Measurements from ENCODE around the gene RBMS1. TPM values are rescaled to one million over a fixed set of nuclear protein-coding genes. Genes with fewer than 3 reads are reported as not detected.

The RBMS1 gene
- total and polyA plus RNA-seq, 2 donors (not counting 1 experiment from before 2014, with no cell fraction given), result 18.0 to 36.7 TPM

DNA sequence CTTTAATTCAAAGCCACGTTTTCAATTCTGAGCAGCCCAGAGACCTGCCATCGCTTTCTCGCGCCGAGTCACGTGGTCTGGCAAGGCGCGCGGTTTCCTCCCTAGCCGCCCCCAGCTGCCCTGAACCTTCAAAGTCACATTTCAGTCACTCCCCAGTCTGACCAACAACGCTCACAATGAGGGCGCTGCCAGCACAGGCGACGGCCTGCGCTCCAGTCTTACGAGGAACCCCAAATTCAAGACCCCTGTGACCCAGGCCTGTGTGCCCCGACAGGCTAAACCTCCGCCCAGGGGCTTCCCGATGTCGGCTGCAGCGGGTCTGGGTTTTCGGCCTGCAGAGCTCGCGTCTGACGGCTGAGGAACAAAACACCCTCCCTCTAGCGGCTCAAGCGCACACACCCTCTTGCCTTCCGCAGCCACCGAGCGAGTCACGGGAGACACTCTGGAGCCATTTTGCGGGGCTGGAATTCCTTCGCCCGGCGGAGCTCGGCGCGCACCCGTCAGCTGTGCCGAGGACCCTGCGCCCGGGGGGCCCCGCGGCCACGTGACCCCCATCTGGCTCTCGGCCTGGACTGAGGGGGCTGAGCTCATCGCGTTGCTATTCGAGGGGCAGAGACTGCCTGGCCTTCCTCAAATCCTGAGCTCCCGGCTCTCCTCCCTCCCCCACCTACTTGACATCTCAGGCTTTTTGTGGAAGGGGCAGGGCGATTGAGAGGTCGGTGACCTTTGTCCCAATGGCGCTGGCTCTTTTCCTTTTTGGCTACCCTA is 223.6 kb downstream of the RBMS1 start:
- peak overlapping the region; percentile 68 for H3K9ac ChIP-seq (ENCODE audit: low read length)
- 3% methylated on average over 49 of the region's 53 CpGs for WGBS (ENCODE audit: insufficient coverage)
- no peaks in the 10 kb centered on the region for H4K20me1 ChIP-seq (ENCODE audit: control insufficient read depth, insufficient read depth, low read length, poor library complexity, severe bottlenecking)
- no peaks in the 10 kb centered on the region for H3K9me3 Mint-ChIP-seq (ENCODE audit: insufficient read depth)
- TF ChIP-seq, protein P1, sequence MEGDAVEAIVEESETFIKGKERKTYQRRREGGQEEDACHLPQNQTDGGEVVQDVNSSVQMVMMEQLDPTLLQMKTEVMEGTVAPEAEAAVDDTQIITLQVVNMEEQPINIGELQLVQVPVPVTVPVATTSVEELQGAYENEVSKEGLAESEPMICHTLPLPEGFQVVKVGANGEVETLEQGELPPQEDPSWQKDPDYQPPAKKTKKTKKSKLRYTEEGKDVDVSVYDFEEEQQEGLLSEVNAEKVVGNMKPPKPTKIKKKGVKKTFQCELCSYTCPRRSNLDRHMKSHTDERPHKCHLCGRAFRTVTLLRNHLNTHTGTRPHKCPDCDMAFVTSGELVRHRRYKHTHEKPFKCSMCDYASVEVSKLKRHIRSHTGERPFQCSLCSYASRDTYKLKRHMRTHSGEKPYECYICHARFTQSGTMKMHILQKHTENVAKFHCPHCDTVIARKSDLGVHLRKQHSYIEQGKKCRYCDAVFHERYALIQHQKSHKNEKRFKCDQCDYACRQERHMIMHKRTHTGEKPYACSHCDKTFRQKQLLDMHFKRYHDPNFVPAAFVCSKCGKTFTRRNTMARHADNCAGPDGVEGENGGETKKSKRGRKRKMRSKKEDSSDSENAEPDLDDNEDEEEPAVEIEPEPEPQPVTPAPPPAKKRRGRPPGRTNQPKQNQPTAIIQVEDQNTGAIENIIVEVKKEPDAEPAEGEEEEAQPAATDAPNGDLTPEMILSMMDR (IDR thresholded peaks at IDR 0.05), result peak; percentile 71
- no peak for TF ChIP-seq EZH2 (IDR thresholded peaks at IDR 0.05; ENCODE audit: borderline replicate concordance, insufficient read depth, low read depth, low read length, poor library complexity, severe bottlenecking)
- peaks cover 13% of the 10 kb centered on the region for H3K4me1 Mint-ChIP-seq
- peaks cover 6% of the 10 kb centered on the region for H3K27me3 Mint-ChIP-seq
- DNase-seq (peak; percentile 85), ATAC-seq (ENCODE audit: low read depth) (peak; percentile 95)
- peak overlapping the region; percentile 93 for H3K4me3 Mint-ChIP-seq
- H3K4me3 ChIP-seq (ENCODE audit: control extremely low read depth in 1 of 5, extremely low read depth in 1 of 5, insufficient read depth in 1 of 5, low read depth in 2 of 5, low read length in 4 of 5), result peak overlapping the region in 4 of 5 experiments; percentile 44 to 75 (median 58)
- POLR2A ChIA-PET, result no interaction called here
- H3K9me3 ChIP-seq (ENCODE audit: control extremely low read depth in 1 of 3, control insufficient read depth in 2 of 3, insufficient read depth in 1 of 3, low read length in 2 of 3), result no peaks in the 10 kb centered on the region
- H2AFZ ChIP-seq (ENCODE audit: insufficient read depth, low read depth, low read length, poor library complexity, severe bottlenecking), result peak overlapping the region; percentile 96
- H3K36me3 ChIP-seq (replicated peaks in 1 of 2; ENCODE audit: control extremely low read depth in 1 of 2, control insufficient read depth in 1 of 2, extremely low read depth in 1 of 2, insufficient read depth in 2 of 2, low read length in 1 of 2), result peaks cover 4 to 7% of the 10 kb centered on the region in 2 experiments
- intact Hi-C loops (cut with micrococcal nuclease), result loop anchor here (5.0 kb wide), 1 partner anchor 137 kb away; no protein-coding TSS in a partner anchor
- H3K4me1 ChIP-seq (ENCODE audit: control insufficient read depth in 2 of 2, insufficient read depth in 2 of 2, low read length in 2 of 2), result peaks cover 6 to 15% of the 10 kb centered on the region in 2 donors
- H3K27ac Mint-ChIP-seq, result peak overlapping the region; percentile 78
- CTCF ChIA-PET, result interaction anchor here (0.6 to 2.6 kb wide), 19 partner anchors 13 to 1370 kb away, joined by 3 to 26 read pairs (median 4); no protein-coding TSS in a partner anchor
- no peaks in the 10 kb centered on the region for H3K79me2 ChIP-seq (ENCODE audit: control insufficient read depth, insufficient read depth, low read length)
- peak overlapping the region in 1 of 2 donors; percentile 64 for H3K27ac ChIP-seq (ENCODE audit: low read length in 2 of 2)
- H3K4me2 ChIP-seq (replicated peaks; ENCODE audit: low read depth, low read length, poor library complexity, severe bottlenecking), result peak overlapping the region; percentile 89
- no peaks in the 10 kb centered on the region for H3K27me3 ChIP-seq (replicated peaks in 1 of 4; ENCODE audit: control extremely low read depth in 1 of 4, control insufficient read depth in 3 of 4, insufficient read depth in 4 of 4, low read length in 3 of 4)

DNA sequence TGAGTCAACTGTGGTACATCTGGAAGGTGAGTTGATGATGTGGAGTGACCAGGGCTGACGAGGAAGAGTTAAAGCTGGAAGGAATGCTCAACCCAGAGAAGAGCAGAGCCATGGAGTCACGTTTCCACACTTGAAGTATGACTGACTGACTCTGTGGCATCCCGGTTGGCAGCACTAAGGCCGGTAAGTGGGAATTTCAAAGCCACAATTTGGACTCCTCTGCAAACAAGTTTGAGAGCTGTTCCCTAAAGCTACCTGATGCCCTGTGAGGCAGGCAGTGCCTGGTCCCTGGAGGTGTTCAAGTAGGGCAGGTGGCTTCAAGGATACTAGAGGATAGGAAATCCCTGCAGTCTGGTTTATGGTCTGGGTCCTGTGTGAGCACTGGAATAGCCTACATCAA is 224.2 kb downstream of the RBMS1 start:
- H4K20me1 ChIP-seq (ENCODE audit: control insufficient read depth, insufficient read depth, low read length, poor library complexity, severe bottlenecking), result no peaks in the 10 kb centered on the region
- no peaks in the 10 kb centered on the region for H3K9me3 ChIP-seq (ENCODE audit: control extremely low read depth in 1 of 3, control insufficient read depth in 2 of 3, insufficient read depth in 1 of 3, low read length in 2 of 3)
- H3K4me3 Mint-ChIP-seq, result peak overlapping the region; percentile 93
- peaks cover 0 to 3% of the 10 kb centered on the region in 2 experiments for H3K36me3 ChIP-seq (replicated peaks in 1 of 2; ENCODE audit: control extremely low read depth in 1 of 2, control insufficient read depth in 1 of 2, extremely low read depth in 1 of 2, insufficient read depth in 2 of 2, low read length in 1 of 2)
- peak; percentile 6 for ATAC-seq (ENCODE audit: low read depth)
- H3K27ac Mint-ChIP-seq, result peak overlapping the region; percentile 78
- H3K9ac ChIP-seq (ENCODE audit: low read length), result peak overlapping the region; percentile 68
- TF ChIP-seq, protein P1 (IDR thresholded peaks at IDR 0.05), result no peak
- no peak for TF ChIP-seq EZH2 (IDR thresholded peaks at IDR 0.05; ENCODE audit: borderline replicate concordance, insufficient read depth, low read depth, low read length, poor library complexity, severe bottlenecking)
- no peaks in the 10 kb centered on the region for H3K27me3 ChIP-seq (replicated peaks in 1 of 4; ENCODE audit: control extremely low read depth in 1 of 4, control insufficient read depth in 3 of 4, insufficient read depth in 4 of 4, low read length in 3 of 4)
- 93% methylated on average over 4 of the region's 4 CpGs for WGBS (ENCODE audit: insufficient coverage)
- ChIA-PET CTCF (interaction anchor here (0.7 to 2.6 kb wide), 10 partner anchors 14 to 1369 kb away, joined by 3 to 26 read pairs (median 5); no protein-coding TSS in a partner anchor), POLR2A (no interaction called here)
- H3K79me2 ChIP-seq (ENCODE audit: control insufficient read depth, insufficient read depth, low read length), result no peaks in the 10 kb centered on the region
- H2AFZ ChIP-seq (ENCODE audit: insufficient read depth, low read depth, low read length, poor library complexity, severe bottlenecking), result peak overlapping the region; percentile 96
- peaks cover 6 to 15% of the 10 kb centered on the region in 2 donors for H3K4me1 ChIP-seq (ENCODE audit: control insufficient read depth in 2 of 2, insufficient read depth in 2 of 2, low read length in 2 of 2)
- DNase-seq, result no peak
- peak overlapping the region in 1 of 2 donors; percentile 64 for H3K27ac ChIP-seq (ENCODE audit: low read length in 2 of 2)
- peak overlapping the region; percentile 89 for H3K4me2 ChIP-seq (replicated peaks; ENCODE audit: low read depth, low read length, poor library complexity, severe bottlenecking)
- H3K4me3 ChIP-seq (ENCODE audit: control extremely low read depth in 1 of 5, extremely low read depth in 1 of 5, insufficient read depth in 1 of 5, low read depth in 2 of 5, low read length in 4 of 5), result peak overlapping the region in 4 of 5 experiments; percentile 44 to 75 (median 58)
- peaks cover 13% of the 10 kb centered on the region for H3K4me1 Mint-ChIP-seq
- H3K9me3 Mint-ChIP-seq (ENCODE audit: insufficient read depth), result no peaks in the 10 kb centered on the region
- intact Hi-C loops (cut with micrococcal nuclease), result no loop called here
- peaks cover 12% of the 10 kb centered on the region for H3K27me3 Mint-ChIP-seq
